Upper lobe of left lung (tissue), 4 donors: ENCODE data around the gene ICE1.

Experiments
- CTCF ChIP-seq, 6 experiments: fragments of 450-650 bp in 4 of 6; fragments of 200-600 bp in 2 of 6; sonication (generic) in 2 of 6; IDR thresholded peaks; one replicate each; pipeline ENCODE4 v1.5.1; 2016 to 2019; ENCODE audit warnings: antibody characterized with exemption in 6 of 6
- POLR2AphosphoS5 ChIP-seq, 2 donors: sonication (generic); formaldehyde crosslinking; IDR thresholded peaks; one replicate each; pipeline ENCODE4 v1.5.1; 2017; ENCODE audit warnings: antibody characterized with exemption in 2 of 2

GRCh38 chr5:5466227-5466626 is 43.8 kb downstream of the ICE1 start:
- TF ChIP-seq CTCF (IDR thresholded peaks at IDR 0.05), result no peak
- TF ChIP-seq POLR2AphosphoS5 (IDR thresholded peaks at IDR 0.05), result no peak
